ENCODE data around the gene RAB27B. TPM values are rescaled to one million over a fixed set of nuclear protein-coding genes. Genes with fewer than 3 reads are reported as not detected.

The RAB27B gene
- total and polyA plus RNA-seq, 7 donors: 0.03 to 0.20 (median 0.06) TPM; not detected in 1

DNA sequence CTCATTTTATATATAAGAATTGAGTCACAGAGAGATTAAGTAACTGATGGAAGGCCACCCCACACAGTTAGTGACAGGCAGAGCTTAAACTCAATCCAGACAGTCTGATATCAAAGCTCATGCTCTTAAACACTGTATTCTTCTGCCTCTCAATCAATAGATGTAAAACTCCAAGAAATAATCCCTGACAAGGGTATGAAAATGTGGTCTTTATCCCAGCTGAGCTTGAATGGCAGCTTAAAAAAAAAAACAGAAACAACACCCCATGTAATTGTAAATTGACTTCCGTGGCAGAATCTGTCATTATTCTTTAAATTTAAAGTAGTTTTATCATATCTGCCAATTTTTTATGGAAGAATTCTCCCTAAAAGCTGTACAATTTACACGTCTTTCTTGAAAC lies 60.1 kb downstream of the RAB27B start:
- no peak overlapping the region for H3K27ac ChIP-seq
- TF ChIP-seq, protein P1, sequence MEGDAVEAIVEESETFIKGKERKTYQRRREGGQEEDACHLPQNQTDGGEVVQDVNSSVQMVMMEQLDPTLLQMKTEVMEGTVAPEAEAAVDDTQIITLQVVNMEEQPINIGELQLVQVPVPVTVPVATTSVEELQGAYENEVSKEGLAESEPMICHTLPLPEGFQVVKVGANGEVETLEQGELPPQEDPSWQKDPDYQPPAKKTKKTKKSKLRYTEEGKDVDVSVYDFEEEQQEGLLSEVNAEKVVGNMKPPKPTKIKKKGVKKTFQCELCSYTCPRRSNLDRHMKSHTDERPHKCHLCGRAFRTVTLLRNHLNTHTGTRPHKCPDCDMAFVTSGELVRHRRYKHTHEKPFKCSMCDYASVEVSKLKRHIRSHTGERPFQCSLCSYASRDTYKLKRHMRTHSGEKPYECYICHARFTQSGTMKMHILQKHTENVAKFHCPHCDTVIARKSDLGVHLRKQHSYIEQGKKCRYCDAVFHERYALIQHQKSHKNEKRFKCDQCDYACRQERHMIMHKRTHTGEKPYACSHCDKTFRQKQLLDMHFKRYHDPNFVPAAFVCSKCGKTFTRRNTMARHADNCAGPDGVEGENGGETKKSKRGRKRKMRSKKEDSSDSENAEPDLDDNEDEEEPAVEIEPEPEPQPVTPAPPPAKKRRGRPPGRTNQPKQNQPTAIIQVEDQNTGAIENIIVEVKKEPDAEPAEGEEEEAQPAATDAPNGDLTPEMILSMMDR (IDR thresholded peaks at IDR 0.05): no peak
- ATAC-seq (no peak), DNase-seq (no peak)
- H3K27me3 ChIP-seq (ENCODE audit: insufficient read depth in 3 of 3, low read length in 2 of 3): no peaks in the 10 kb centered on the region
- H3K9me3 ChIP-seq: no peaks in the 10 kb centered on the region
- no peaks in the 10 kb centered on the region for H3K36me3 ChIP-seq (ENCODE audit: insufficient read depth in 1 of 2, low read depth in 1 of 2)
- 58 to 71% (median 71%) methylated on average over 2 of the region's 2 CpGs for WGBS, 3 donors
- intact Hi-C loops (cut with DNase I): no loop called here
- no peaks in the 10 kb centered on the region for H3K4me1 ChIP-seq
- H3K4me3 ChIP-seq: no peak overlapping the region

DNA sequence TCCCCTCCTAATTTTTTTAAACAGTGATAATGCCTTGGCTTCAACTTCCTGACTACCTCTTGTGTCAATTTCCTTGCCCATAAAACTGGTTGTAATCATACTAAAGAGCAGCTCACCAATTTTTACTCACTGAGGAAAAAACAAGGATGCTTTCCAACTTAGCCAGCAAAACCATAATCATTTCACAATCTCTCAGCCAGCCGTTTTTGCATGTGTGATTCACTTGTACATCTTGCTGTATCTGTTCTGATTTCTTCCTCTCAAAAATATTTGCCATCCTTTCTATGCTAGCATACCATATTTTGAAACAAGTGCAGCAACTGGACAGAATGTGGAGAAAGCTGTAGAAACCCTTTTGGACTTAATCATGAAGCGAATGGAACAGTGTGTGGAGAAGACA lies 60.7 kb downstream of the RAB27B start:
- TF ChIP-seq, protein P1 (IDR thresholded peaks at IDR 0.05): no peak
- H3K4me1 ChIP-seq: no peaks in the 10 kb centered on the region
- no peaks in the 10 kb centered on the region for H3K36me3 ChIP-seq (ENCODE audit: insufficient read depth in 1 of 2, low read depth in 1 of 2)
- DNase-seq (no peak), ATAC-seq (no peak)
- intact Hi-C loops (cut with DNase I): no loop called here
- H3K27me3 ChIP-seq (ENCODE audit: insufficient read depth in 3 of 3, low read length in 2 of 3): no peaks in the 10 kb centered on the region
- 63 to 86% (median 65%) methylated on average over 2 of the region's 2 CpGs for whole genome bisulfite sequencing, 3 donors
- H3K27ac ChIP-seq: no peak overlapping the region
- H3K9me3 ChIP-seq: no peaks in the 10 kb centered on the region
- H3K4me3 ChIP-seq: no peak overlapping the region

DNA sequence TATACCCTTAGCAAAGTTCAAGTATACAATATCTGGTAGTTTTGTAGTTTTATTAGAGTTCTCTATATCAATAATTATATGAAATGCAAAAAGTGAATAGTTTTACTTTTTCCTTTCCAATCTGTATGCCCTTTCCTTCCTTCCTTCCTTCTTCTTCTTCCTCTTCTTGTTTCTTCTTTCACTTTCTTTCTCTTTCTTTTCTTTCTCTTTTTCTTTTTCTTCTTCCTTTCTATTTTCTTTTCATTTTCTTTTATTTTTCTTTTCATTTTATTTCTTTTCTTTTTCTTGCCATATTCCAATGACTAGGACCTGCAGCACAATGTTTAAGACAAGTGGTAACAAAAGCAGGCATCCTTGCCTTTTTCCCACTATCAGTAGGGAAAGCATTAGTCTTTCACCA lies 71.2 kb downstream of the RAB27B start:
- ATAC-seq (no peak), DNase-seq (no peak)
- H3K9me3 ChIP-seq: no peaks in the 10 kb centered on the region
- TF ChIP-seq, protein P1 (IDR thresholded peaks at IDR 0.05): no peak
- intact Hi-C loops (cut with DNase I): no loop called here
- H3K27me3 ChIP-seq (ENCODE audit: insufficient read depth in 3 of 3, low read length in 2 of 3): no peaks in the 10 kb centered on the region
- no peaks in the 10 kb centered on the region for H3K4me1 ChIP-seq
- H3K36me3 ChIP-seq (ENCODE audit: insufficient read depth in 1 of 2, low read depth in 1 of 2): no peaks in the 10 kb centered on the region
- no peak overlapping the region for H3K4me3 ChIP-seq
- H3K27ac ChIP-seq: no peak overlapping the region

DNA sequence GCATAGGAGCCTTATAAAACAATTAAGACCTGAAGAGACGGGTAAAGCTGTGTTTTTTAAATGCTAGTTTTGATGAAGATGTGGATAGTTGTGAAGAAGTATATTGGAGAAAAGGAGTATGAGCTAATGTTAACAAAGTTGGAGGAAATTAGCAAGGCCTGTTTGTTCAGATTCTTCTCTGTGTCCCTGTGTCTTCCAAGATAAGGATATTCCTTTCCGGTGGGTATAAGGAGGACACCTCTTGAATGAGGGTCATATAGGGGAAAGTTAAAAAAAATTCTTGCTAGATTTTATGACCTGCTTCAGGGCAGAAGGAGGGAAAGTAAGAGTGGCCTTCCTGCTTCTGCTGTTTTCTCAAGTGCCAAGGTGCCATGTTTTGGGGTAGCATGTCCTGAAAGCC lies 72.0 kb downstream of the RAB27B start:
- H3K27ac ChIP-seq: no peak overlapping the region
- intact Hi-C loops (cut with DNase I): no loop called here
- no peaks in the 10 kb centered on the region for H3K4me1 ChIP-seq
- H3K27me3 ChIP-seq (ENCODE audit: insufficient read depth in 3 of 3, low read length in 2 of 3): no peaks in the 10 kb centered on the region
- no peak overlapping the region for H3K4me3 ChIP-seq
- H3K36me3 ChIP-seq (ENCODE audit: insufficient read depth in 1 of 2, low read depth in 1 of 2): no peaks in the 10 kb centered on the region
- DNase-seq (no peak), ATAC-seq (no peak)
- no peaks in the 10 kb centered on the region for H3K9me3 ChIP-seq
- WGBS, 3 donors: 85 to 89% (median 87%) methylated on average over 2 of the region's 2 CpGs
- TF ChIP-seq, protein P1 (IDR thresholded peaks at IDR 0.05): no peak

DNA sequence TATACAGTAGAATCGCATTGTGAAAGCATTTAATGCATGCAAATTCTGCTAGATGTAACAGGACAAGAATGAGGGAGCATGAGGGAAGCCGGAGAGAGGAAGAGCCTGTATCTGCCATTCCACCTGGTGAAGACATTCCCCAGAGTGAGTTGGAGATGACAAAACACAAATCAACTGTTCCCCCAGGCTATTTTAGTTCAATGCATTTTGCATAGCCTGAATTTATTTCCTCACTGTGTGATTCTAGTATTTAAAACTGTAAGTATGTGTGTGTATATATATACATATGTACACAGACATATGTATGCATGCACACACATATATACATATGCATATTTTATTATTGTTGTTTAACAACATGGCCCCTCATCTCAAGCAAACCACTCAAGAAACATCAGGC lies 76.3 kb downstream of the RAB27B start:
- WGBS, 3 donors: 86 to 93% (median 92%) methylated on average over 2 of the region's 2 CpGs
- ATAC-seq: no peak

More for the DNA sequence above, 76.3 kb downstream of the RAB27B start:
- no peaks in the 10 kb centered on the region for H3K9me3 ChIP-seq
- H3K36me3 ChIP-seq (ENCODE audit: insufficient read depth in 1 of 2, low read depth in 1 of 2): no peaks in the 10 kb centered on the region
- H3K27me3 ChIP-seq (ENCODE audit: insufficient read depth in 3 of 3, low read length in 2 of 3): no peaks in the 10 kb centered on the region
- intact Hi-C loops (cut with DNase I): no loop called here
- TF ChIP-seq, protein P1 (IDR thresholded peaks at IDR 0.05): no peak
- no peaks in the 10 kb centered on the region for H3K4me1 ChIP-seq
- no peak for DNase-seq
- H3K27ac ChIP-seq: no peak overlapping the region
- no peak overlapping the region for H3K4me3 ChIP-seq
